ENCODE results near the gene CXXC5. TPM values are rescaled to one million over a fixed set of nuclear protein-coding genes. Genes with fewer than 3 reads are reported as not detected.

Gene CXXC5
- total and polyA plus RNA-seq, 2 of the 4 experiments (the other 2 are of a cell fraction): 24.9 to 35.7 TPM

- Histone ChIP-seq H3K18ac (ENCODE audit: low read depth, low read length) (peak overlapping the region; percentile 88), H2AFZ (replicated peaks; ENCODE audit: low read length, poor library complexity) (peak overlapping the region; percentile 89), H2BK15ac (ENCODE audit: low read depth, low read length) (peak overlapping the region; percentile 100; the same call in 2 of the 3 replicates), H3K27ac (ENCODE audit: insufficient read depth, low read length) (peak overlapping the region; percentile 87), H3K14ac (replicated peaks; ENCODE audit: low read depth, low read length) (peak overlapping the region; percentile 95), H3K23ac (ENCODE audit: low read depth, low read length) (peak overlapping the region; percentile 99), H3K9ac (ENCODE audit: low read depth, low read length) (peak overlapping the region; percentile 67), H3K9me1 (ENCODE audit: insufficient read depth, low read length) (peaks cover 49% of the 10 kb centered on the region), H2AK9ac (replicated peaks; ENCODE audit: low read depth, low read length, poor library complexity) (peak overlapping the region; percentile 98), H3K9me3 (ENCODE audit: control insufficient read depth, insufficient read depth, low read length) (no peaks in the 10 kb centered on the region), H3K56ac (ENCODE audit: extremely low read depth, insufficient read depth, low read length) (peak overlapping the region; percentile 90), H2BK120ac (ENCODE audit: low read depth, low read length) (peak overlapping the region; percentile 99), H3K79me1 (ENCODE audit: low read depth in 1 of 2, low read length in 2 of 2) (peaks cover 28 to 94% of the 10 kb centered on the region in 2 experiments), H2AK5ac (ENCODE audit: low read depth, low read length) (peak overlapping the region; percentile 100), H2BK5ac (ENCODE audit: low read depth, low read length, poor library complexity, severe bottlenecking) (peak overlapping the region; percentile 93), H3K36me3 (ENCODE audit: control insufficient read depth, insufficient read depth, low read length) (no peaks in the 10 kb centered on the region), H3K4me1 (ENCODE audit: control insufficient read depth, insufficient read depth, low read length) (peaks cover 75% of the 10 kb centered on the region), H4K5ac (ENCODE audit: low read depth, low read length) (peak overlapping the region; percentile 69), H3K4ac (ENCODE audit: low read depth, low read length) (peak overlapping the region; percentile 100), H4K8ac (ENCODE audit: low read depth in 2 of 2, low read length in 2 of 2) (peak overlapping the region; percentile 87 to 99), H3K4me2 (ENCODE audit: low read depth, low read length) (peak overlapping the region; percentile 55), H4K20me1 (ENCODE audit: insufficient read depth, low read length) (peaks cover 13% of the 10 kb centered on the region), H4K91ac (ENCODE audit: insufficient read depth, low read depth, low read length) (peak overlapping the region; percentile 100), H3K4me3 (ENCODE audit: insufficient read depth, low read depth, low read length) (no peak overlapping the region), H2BK20ac (ENCODE audit: low read depth, low read length) (peak overlapping the region; percentile 91), H3K27me3 (ENCODE audit: control insufficient read depth, insufficient read depth, low read length) (no peaks in the 10 kb centered on the region)
- ATAC-seq (ENCODE audit: low read depth): peak; percentile 58
- dilution Hi-C loops (cut with HindIII; ENCODE audit: low sequenced_read_pairs, unreplicated experiment) (no loop called here), intact Hi-C loops (cut with micrococcal nuclease) (no loop called here), in situ Hi-C loops (cut with MboI; ENCODE audit: low sequenced_read_pairs) (no loop called here)
- BruUV-seq (replicated peaks): no TSS peak
- no CpG with 5 or more reads among the region's 18 CpGs for WGBS, 2 experiments (ENCODE audit: extremely low coverage in 2 of 2, insufficient read length in 1 of 2)
- peak; percentile 55; the same call in 1 of the 2 replicates for TF ChIP-seq MAZ (IDR thresholded peaks at IDR 0.05; ENCODE audit: borderline replicate concordance, low read depth, low read length)
- no peak for TF ChIP-seq NFE2L2 (IDR thresholded peaks at IDR 0.05; ENCODE audit: low read depth, low read length)
- ChIA-PET CTCF (interaction anchor here (0.6 to 1.8 kb wide), 5 partner anchors 22 to 914 kb away, joined by 3 to 7 read pairs (median 3); no protein-coding TSS in a partner anchor), POLR2A (ENCODE audit: unreplicated experiment) (interaction anchor here (0.6 kb wide), 1 partner anchor 70 kb away, joined by 6 read pairs; no protein-coding TSS in a partner anchor)
- DNase-seq: peak; percentile 69
Observed at GRCh38 chr5:139655727-139656271, 7.7 kb downstream of the CXXC5 start.

All from IMR-90 (cell line).